Astrocyte of the spinal cord (primary cell): ENCODE data around the gene SNRPA.

Experiments used
- DNase-seq: peaks from one replicate; pipeline ENCODE4 v3.0.0; 2011; ENCODE audit warnings: low read depth, low spot score
- H3K4me3 ChIP-seq: 2 replicates; pipeline ENCODE4 v1.5.1; 2011; ENCODE audit warnings: low read depth, mild to moderate bottlenecking, low read length, moderate library complexity
- in situ Hi-C: cut with HindIII; loops from 2 replicates; pipeline ENCODE4 v1.10.0; 2017; ENCODE audit warnings: low sequenced_read_pairs
- TF ChIP-seq, protein P1 (sequence below): IDR thresholded peaks from 2 replicates; pipeline ENCODE4 v1.5.1; 2012; ENCODE audit warnings: low read depth, mild to moderate bottlenecking, low read length, inconsistent platforms

The SNRPA gene

DNA sequence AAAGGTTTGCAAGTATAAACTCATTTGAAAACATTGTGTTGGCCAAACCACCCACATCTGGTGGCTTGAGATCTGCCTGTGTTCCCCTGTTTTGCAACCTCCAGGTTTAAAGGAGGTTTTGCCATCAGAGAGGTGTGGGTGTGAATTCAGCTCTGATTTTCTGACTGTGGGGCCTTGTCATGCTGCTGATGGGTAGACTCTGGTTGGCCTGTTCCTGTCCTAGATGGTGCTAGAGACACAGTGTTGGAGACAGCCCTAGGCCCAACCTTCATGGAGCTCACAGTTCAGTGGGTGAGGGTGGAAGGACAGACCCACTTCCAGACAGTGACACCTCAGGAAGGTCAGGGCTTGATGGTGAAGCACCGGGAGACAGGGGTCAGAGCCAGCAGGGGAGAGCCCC is 34.5 kb downstream of the SNRPA start:
- TF ChIP-seq, protein P1, sequence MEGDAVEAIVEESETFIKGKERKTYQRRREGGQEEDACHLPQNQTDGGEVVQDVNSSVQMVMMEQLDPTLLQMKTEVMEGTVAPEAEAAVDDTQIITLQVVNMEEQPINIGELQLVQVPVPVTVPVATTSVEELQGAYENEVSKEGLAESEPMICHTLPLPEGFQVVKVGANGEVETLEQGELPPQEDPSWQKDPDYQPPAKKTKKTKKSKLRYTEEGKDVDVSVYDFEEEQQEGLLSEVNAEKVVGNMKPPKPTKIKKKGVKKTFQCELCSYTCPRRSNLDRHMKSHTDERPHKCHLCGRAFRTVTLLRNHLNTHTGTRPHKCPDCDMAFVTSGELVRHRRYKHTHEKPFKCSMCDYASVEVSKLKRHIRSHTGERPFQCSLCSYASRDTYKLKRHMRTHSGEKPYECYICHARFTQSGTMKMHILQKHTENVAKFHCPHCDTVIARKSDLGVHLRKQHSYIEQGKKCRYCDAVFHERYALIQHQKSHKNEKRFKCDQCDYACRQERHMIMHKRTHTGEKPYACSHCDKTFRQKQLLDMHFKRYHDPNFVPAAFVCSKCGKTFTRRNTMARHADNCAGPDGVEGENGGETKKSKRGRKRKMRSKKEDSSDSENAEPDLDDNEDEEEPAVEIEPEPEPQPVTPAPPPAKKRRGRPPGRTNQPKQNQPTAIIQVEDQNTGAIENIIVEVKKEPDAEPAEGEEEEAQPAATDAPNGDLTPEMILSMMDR: no peak
- no peak for DNase-seq
- in situ Hi-C loops: no loop called here
- no peak overlapping the region for H3K4me3 ChIP-seq

DNA sequence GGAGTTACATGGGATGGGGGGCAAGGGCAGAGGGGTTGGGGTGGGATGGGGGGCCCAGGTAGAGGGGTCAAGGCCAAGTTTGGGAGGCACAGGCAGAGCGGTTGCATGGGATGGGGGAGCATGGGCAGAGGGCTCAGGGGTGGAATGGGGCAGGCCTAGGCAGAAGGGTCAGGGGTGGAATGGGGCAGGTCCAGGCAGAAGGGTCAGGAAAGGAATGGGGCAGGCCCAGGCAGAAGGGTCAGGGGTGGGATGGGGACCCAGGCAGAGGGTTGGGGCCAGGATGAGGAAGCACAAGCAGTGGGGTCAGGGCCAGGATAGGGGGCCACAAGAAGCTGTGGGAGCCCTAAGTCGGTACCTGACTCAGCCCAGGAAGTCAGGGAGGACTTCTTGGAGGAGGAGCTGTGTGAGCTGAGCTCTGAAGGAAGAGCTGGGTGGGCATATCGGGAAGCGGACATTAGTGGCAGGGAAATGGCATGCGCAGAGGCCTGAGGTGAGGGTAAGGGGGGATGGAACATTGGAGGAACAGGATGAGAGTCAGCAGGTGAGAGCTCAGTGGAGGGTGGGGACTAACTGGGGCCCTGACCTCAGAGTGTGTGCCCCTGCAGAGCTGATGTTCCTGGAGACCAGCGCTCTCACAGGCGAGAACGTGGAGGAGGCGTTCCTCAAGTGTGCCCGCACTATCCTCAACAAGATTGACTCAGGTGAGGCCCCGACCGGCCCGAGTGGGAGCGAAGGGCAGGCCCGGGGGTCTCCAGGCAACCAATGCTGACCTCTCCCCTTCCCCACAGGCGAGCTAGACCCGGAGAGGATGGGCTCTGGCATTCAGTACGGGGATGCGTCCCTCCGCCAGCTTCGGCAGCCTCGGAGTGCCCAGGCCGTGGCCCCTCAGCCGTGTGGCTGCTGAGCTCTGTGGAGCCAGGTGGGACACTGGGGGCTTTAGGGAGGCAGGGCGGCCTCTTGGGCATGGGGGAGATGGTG is 35.3 kb downstream of the SNRPA start:
- in situ Hi-C loops: no loop called here
- H3K4me3 ChIP-seq: no peak overlapping the region
- DNase-seq: no peak
- TF ChIP-seq, protein P1: no peak

GRCh38 chr19:40791349-40791748 is 40.3 kb downstream of the SNRPA start:
- TF ChIP-seq, protein P1: no peak
- H3K4me3 ChIP-seq: no peak overlapping the region
- in situ Hi-C loops: no loop called here
- DNase-seq: no peak

DNA sequence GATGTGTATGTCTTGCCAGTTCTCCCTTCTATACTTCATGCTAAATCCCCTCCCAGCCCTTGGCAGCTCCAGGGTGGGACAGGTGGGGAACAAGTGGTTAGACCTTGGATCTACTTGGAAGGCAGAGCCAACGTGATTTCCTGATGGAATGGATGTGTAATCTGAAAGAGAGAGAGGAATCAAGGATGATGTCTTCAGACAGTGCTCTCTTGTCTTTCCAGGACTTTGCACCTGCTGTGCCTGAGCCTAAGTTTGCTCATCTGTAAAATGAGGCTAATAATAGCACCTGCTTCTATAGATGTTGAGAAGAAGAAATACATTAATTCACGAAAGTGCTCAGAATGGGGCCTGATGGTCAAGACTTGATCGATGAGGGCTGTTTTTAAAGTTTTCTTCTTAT is 41.0 kb downstream of the SNRPA start:
- no peak overlapping the region for H3K4me3 ChIP-seq
- in situ Hi-C loops: no loop called here
- TF ChIP-seq, protein P1: no peak
- no peak for DNase-seq

DNA sequence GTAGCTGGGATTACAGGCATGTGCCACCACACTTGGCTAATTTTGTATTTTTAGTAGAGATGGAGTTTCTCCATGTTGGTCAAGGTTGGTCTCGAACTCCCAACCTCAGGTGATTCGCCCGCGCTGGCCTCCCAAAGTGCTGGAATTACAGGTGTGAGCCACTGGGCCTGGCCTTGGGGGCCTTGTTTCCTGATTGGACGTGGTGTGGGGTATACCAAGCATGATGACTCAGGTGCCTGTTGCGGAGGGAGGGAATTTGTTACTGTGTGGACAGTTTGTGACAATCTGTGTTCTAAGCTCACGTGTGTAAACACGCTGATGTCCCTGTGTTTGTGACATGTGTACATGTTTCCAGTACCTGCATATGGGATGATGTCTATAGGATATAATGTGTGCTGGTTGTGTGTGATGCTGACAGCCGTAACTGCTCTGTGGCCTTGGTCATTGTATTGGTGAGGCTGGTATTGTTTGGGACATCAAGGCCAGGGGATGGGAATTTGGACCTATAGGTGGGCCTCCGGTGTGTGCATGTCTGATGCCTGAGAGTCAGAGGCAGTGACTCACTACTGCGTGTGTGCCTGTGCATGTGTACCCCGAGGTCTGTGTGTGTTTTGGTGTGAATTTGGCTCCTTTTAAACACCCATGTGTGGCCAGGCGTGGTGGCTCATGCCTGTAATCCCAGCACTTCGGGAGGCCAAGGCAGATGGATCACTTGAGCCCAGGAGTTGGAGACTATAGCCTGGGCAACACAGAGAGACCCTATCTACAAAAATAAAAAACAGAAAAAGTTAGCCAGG is 46.4 kb downstream of the SNRPA start:
- in situ Hi-C loops: no loop called here
- TF ChIP-seq, protein P1: no peak
- no peak for DNase-seq
- H3K4me3 ChIP-seq: no peak overlapping the region

DNA sequence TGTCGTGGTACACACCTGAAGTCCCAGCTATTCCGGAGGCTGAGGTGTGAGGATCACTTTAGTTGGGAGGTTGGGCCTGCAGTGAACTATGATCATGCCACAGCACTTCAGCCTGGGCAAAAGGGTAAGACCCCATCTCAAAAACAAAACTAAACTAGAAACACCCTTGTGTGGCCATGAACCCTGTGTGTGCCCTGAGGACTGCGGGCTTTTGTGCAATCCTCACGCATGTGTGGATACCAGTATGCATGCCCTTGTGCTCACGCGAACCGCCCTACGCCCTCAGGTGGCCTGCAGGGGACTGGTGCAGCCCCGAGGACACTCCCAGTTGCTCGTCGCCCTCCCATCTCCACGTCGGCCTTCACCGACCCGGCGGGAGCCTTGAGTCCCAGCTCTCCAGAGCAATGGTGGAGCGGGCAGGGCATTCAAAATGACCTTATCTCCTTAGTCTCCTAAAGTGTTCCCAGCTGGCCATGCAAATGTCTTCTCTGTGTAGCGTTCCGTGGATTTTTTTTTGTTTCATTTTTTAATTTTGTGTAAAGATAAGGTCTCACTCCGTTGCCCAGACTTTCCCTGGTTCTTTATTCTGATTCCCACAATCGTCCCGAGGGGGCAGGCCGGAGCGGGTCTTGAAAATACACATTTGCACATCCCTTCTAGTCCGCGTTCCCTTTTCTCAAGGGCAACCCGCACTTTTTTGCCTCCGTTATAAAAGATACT is 47.1 kb downstream of the SNRPA start:
- in situ Hi-C loops: no loop called here
- peak overlapping the region; percentile 60 for H3K4me3 ChIP-seq
- TF ChIP-seq, protein P1: peak; percentile 51
- peak; percentile 42 for DNase-seq
